Measurements from ENCODE around the gene STK32B. TPM values are rescaled to one million over a fixed set of nuclear protein-coding genes. Genes with fewer than 3 reads are reported as not detected.

STK32B gene
- total and polyA plus RNA-seq, 2 of the 4 experiments (the other 2 are of a cell fraction) = 5.5 to 6.3 TPM

DNA sequence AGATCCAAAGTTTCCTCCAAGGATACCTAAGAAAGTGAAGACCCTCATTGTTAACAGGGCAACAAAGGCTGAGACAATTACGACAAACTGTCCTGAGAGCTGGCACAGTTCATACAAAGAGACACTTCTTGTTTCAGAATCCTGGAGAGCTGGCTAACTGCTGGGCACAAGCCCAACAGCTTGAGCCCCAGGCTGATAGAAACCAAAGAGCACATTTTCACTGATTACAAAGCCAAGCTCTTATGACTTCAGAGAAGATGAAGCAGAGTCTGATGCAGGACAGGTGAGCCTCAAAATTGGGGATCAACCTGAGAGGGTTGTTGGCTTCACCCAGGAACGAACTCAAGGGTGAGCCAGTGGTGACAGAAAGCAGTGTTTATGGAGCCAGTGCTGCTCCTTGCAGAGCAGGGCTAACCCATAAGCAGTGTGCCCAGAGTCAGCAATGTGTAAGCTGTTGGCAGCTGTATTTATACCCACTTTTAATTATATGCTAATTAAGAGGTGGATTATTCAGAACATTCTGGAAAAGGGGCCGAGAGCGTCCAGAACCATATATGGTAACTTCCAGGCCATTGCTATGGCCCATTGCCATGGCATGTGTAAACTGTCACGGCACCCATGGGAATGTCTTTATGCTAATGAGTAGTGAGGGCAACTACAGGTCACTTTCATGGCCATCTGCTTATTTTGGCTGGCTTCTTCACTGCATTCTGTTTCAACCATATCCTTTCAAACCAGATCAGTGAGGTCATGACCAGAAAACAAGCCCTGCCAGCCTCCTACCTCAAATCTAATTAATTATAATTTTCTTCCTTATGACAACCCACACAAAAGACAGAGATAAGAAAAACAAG lies 473.4 kb downstream of the STK32B start:
- H3K4me1 ChIP-seq (ENCODE audit: control insufficient read depth, insufficient read depth, low read length) = peaks cover 3% of the 10 kb centered on the region; the same call in 1 of the 2 replicates
- no peaks in the 10 kb centered on the region for H3K9me3 ChIP-seq (ENCODE audit: control insufficient read depth, insufficient read depth, low read length)
- H3K27ac ChIP-seq (ENCODE audit: insufficient read depth, low read length) = no peak overlapping the region
- no TSS peak for BruUV-seq (replicated peaks)
- POLR2A ChIA-PET (ENCODE audit: unreplicated experiment) = no interaction called here
- H2AK5ac ChIP-seq (ENCODE audit: low read depth, low read length) = no peak overlapping the region
- no peak overlapping the region for H3K4ac ChIP-seq (ENCODE audit: low read depth, low read length)
- no peak overlapping the region for H2BK20ac ChIP-seq (ENCODE audit: low read depth, low read length)
- H3K4me2 ChIP-seq (ENCODE audit: low read depth, low read length) = no peak overlapping the region
- H4K8ac ChIP-seq (ENCODE audit: low read depth in 2 of 2, low read length in 2 of 2) = no peak overlapping the region
- no peaks in the 10 kb centered on the region for H4K20me1 ChIP-seq (ENCODE audit: insufficient read depth, low read length)
- no peak overlapping the region for H4K5ac ChIP-seq (ENCODE audit: low read depth, low read length)
- peak; percentile 57 for DNase-seq
- CTCF ChIA-PET = no interaction called here
- in situ Hi-C loops (cut with MboI; ENCODE audit: low sequenced_read_pairs) = no loop called here
- H2BK120ac ChIP-seq (ENCODE audit: low read depth, low read length) = no peak overlapping the region
- no peaks in the 10 kb centered on the region for H3K27me3 ChIP-seq (ENCODE audit: control insufficient read depth, insufficient read depth, low read length)
- ATAC-seq (ENCODE audit: low read depth) = peak; percentile 61
- TF ChIP-seq BHLHE40 (IDR thresholded peaks at IDR 0.05; ENCODE audit: low read depth, low read length) (no peak), MXI1 (IDR thresholded peaks at IDR 0.05; ENCODE audit: borderline replicate concordance, low read depth, low read length) (no peak), RAD21 (IDR thresholded peaks at IDR 0.05; ENCODE audit: low read length) (no peak), MAZ (IDR thresholded peaks at IDR 0.05; ENCODE audit: borderline replicate concordance, low read depth, low read length) (no peak), POLR2A (IDR thresholded peaks at IDR 0.05; ENCODE audit: low read depth, low read length) (no peak), RCOR1 (IDR thresholded peaks at IDR 0.05; ENCODE audit: insufficient replicate concordance, low read length) (no peak)
- TF ChIP-seq, protein P1, sequence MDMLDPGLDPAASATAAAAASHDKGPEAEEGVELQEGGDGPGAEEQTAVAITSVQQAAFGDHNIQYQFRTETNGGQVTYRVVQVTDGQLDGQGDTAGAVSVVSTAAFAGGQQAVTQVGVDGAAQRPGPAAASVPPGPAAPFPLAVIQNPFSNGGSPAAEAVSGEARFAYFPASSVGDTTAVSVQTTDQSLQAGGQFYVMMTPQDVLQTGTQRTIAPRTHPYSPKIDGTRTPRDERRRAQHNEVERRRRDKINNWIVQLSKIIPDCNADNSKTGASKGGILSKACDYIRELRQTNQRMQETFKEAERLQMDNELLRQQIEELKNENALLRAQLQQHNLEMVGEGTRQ (IDR thresholded peaks at IDR 0.05; ENCODE audit: low read depth, low read length) = no peak
- no peak overlapping the region for H3K23ac ChIP-seq (ENCODE audit: low read depth, low read length)
- peaks cover 5% of the 10 kb centered on the region; the same call in 1 of the 2 replicates for H3K36me3 ChIP-seq (ENCODE audit: control insufficient read depth, insufficient read depth, low read length)
- H2AFZ ChIP-seq (replicated peaks; ENCODE audit: low read length, poor library complexity) = no peak overlapping the region
- no peak overlapping the region for H2BK5ac ChIP-seq (ENCODE audit: low read depth, low read length, poor library complexity, severe bottlenecking)
- H3K18ac ChIP-seq (ENCODE audit: low read depth, low read length) = no peak overlapping the region
- H3K9me1 ChIP-seq (ENCODE audit: insufficient read depth, low read length) = peaks cover 7% of the 10 kb centered on the region; the same call in 1 of the 2 replicates
- dilution Hi-C loops (cut with HindIII; ENCODE audit: low sequenced_read_pairs, unreplicated experiment) = no loop called here
- no peak overlapping the region for H2BK15ac ChIP-seq (ENCODE audit: low read depth, low read length)
- intact Hi-C loops (cut with micrococcal nuclease) = no loop called here
- H4K91ac ChIP-seq (ENCODE audit: insufficient read depth, low read depth, low read length) = no peak overlapping the region
- no peak overlapping the region for H3K14ac ChIP-seq (replicated peaks; ENCODE audit: low read depth, low read length)
- H3K4me3 ChIP-seq (ENCODE audit: insufficient read depth, low read depth, low read length) = no peak overlapping the region
- H2AK9ac ChIP-seq (replicated peaks; ENCODE audit: low read depth, low read length, poor library complexity) = no peak overlapping the region
- WGBS, 2 experiments (ENCODE audit: extremely low coverage in 2 of 2, insufficient read length in 1 of 2) = 40% methylated on average over 1 of the region's 5 CpGs; no CpG with 5 or more reads in 1 of the 2 experiments
- no peak overlapping the region for H3K56ac ChIP-seq (ENCODE audit: extremely low read depth, insufficient read depth, low read length)
- H3K79me1 ChIP-seq (ENCODE audit: low read depth in 1 of 2, low read length in 2 of 2) = no peaks in the 10 kb centered on the region
- no peak overlapping the region; the same call in 1 of the 2 replicates for H3K9ac ChIP-seq (ENCODE audit: low read depth, low read length)
